ENCODE data around the gene BRCA2. TPM values are rescaled to one million over a fixed set of nuclear protein-coding genes. Genes with fewer than 3 reads are reported as not detected.

The BRCA2 gene
- total RNA-seq, 1 donor from 2014 or later = 2.4 TPM

- no peak for TF ChIP-seq CTCF (IDR thresholded peaks at IDR 0.05)
- H3K4me1 ChIP-seq = peaks cover 26% of the 10 kb centered on the region
These were observed 109.8 kb downstream of the BRCA2 start for GRCh38 chr13:32425158-32425557.

GRCh38 chr13:32426191-32426989 is 111.1 kb downstream of the BRCA2 start:
- Histone ChIP-seq H3K9me3 (no peaks in the 10 kb centered on the region), H3K36me3 (no peaks in the 10 kb centered on the region), H3K4me1 (peaks cover 26% of the 10 kb centered on the region), H3K27ac (peak overlapping the region; percentile 92), H3K27me3 (ENCODE audit: low read depth) (no peaks in the 10 kb centered on the region), H3K4me3 (peak overlapping the region; percentile 80)
- DNase-seq (no peak), ATAC-seq (peak; percentile 43 to 45)
- TF ChIP-seq CTCF (IDR thresholded peaks at IDR 0.05) = no peak
- intact Hi-C loops (cut with DNase I) = no loop called here

More at GRCh38 chr13:32425158-32425557, 109.8 kb downstream of the BRCA2 start:
- no peaks in the 10 kb centered on the region for H3K9me3 ChIP-seq
- no peaks in the 10 kb centered on the region for H3K27me3 ChIP-seq (ENCODE audit: low read depth)
- ATAC-seq = no peak
- H3K4me3 ChIP-seq = no peak overlapping the region
- no peak overlapping the region for H3K27ac ChIP-seq
- intact Hi-C loops (cut with DNase I) = no loop called here
- no peak for DNase-seq
- H3K36me3 ChIP-seq = no peaks in the 10 kb centered on the region

- no peak for TF ChIP-seq CTCF (IDR thresholded peaks at IDR 0.05)
- peak overlapping the region; percentile 92 for H3K27ac ChIP-seq
- H3K4me3 ChIP-seq = peak overlapping the region; percentile 80
- intact Hi-C loops (cut with DNase I) = no loop called here
- no peaks in the 10 kb centered on the region for H3K9me3 ChIP-seq
- ATAC-seq (peak; percentile 58 to 70), DNase-seq (peak; percentile 76)
- no peaks in the 10 kb centered on the region for H3K36me3 ChIP-seq
- peaks cover 26% of the 10 kb centered on the region for H3K4me1 ChIP-seq
- H3K27me3 ChIP-seq (ENCODE audit: low read depth) = no peaks in the 10 kb centered on the region
These were observed 111.9 kb downstream of the BRCA2 start for GRCh38 chr13:32426990-32427851.

GRCh38 chr13:32427852-32428580 is 112.7 kb downstream of the BRCA2 start, which contains the start of gene N4BP2L1:
Gene N4BP2L1 (minus strand): TSS chr13:32428130. CDS start chr13:32428082, 48 bp downstream.
- Histone ChIP-seq H3K27ac (peak within 1 kb of the TSS; percentile 92), H3K4me1 (peaks cover 26% of the 10 kb centered on the region), H3K4me3 (peak within 1 kb of the TSS; percentile 80), H3K27me3 (ENCODE audit: low read depth) (no peaks in the 10 kb centered on the region), H3K36me3 (no peaks in the 10 kb centered on the region), H3K9me3 (no peaks in the 10 kb centered on the region)
- TF ChIP-seq CTCF (IDR thresholded peaks at IDR 0.05) = no peak
- peak; percentile 87 for DNase-seq
- peak; percentile 87 to 88 for ATAC-seq
- intact Hi-C loops (cut with DNase I) = no loop called here
